Activated naive CD8-positive, alpha-beta T cell (primary cell): ENCODE data around the gene KCNMA1.

Experiments used
- H3K27ac Mint-ChIP-seq: one replicate; pipeline ENCODE4 v1.8.0; 2021; ENCODE audit warnings: mixed read lengths
- H3K27me3 Mint-ChIP-seq: one replicate; pipeline ENCODE4 v1.8.0; 2021; ENCODE audit warnings: mixed read lengths
- H3K36me3 Mint-ChIP-seq: one replicate; pipeline ENCODE4 v1.8.0; 2021; ENCODE audit warnings: mixed read lengths
- H3K4me1 Mint-ChIP-seq: one replicate; pipeline ENCODE4 v1.8.0; 2021; ENCODE audit warnings: low read depth, mixed read lengths
- H3K4me3 Mint-ChIP-seq: one replicate; pipeline ENCODE4 v1.8.0; 2021; ENCODE audit warnings: mild to moderate bottlenecking, mixed read lengths
- H3K9me3 Mint-ChIP-seq: one replicate; pipeline ENCODE4 v1.8.0; 2021; ENCODE audit warnings: low read depth, mixed read lengths

The KCNMA1 gene

DNA sequence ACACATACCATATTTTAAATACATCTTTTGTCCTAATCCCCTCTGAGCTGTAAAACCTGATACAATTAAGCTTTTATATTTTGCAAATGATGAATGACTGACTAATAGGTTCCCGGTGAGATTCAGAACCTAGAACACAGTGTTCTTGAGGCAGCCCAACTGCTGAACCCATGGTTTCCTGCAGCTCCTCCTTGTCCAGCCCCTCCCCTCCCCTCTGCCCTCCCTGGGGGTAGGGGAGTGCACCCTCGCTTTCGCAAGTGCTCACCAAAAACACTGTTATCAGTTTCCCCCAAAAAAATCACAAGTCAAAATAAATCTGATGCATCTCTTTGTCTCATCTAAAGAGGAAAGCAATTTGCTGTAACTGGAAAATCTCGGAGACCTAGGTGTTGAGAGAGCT is 602.8 kb downstream of the KCNMA1 start:
- no peaks in the 10 kb centered on the region for H3K36me3 Mint-ChIP-seq
- H3K27me3 Mint-ChIP-seq, result no peaks in the 10 kb centered on the region
- H3K4me1 Mint-ChIP-seq, result peaks cover 5% of the 10 kb centered on the region
- H3K9me3 Mint-ChIP-seq, result no peaks in the 10 kb centered on the region
- H3K4me3 Mint-ChIP-seq, result no peak overlapping the region
- no peak overlapping the region for H3K27ac Mint-ChIP-seq

GRCh38 chr10:77034240-77034639 is 603.4 kb downstream of the KCNMA1 start:
- Mint-ChIP-seq H3K27me3 (no peaks in the 10 kb centered on the region), H3K4me1 (peaks cover 5% of the 10 kb centered on the region), H3K4me3 (no peak overlapping the region), H3K9me3 (no peaks in the 10 kb centered on the region), H3K27ac (no peak overlapping the region), H3K36me3 (no peaks in the 10 kb centered on the region)

- Mint-ChIP-seq H3K4me3 (no peak overlapping the region), H3K36me3 (no peaks in the 10 kb centered on the region), H3K4me1 (no peaks in the 10 kb centered on the region), H3K27ac (no peak overlapping the region), H3K9me3 (no peaks in the 10 kb centered on the region), H3K27me3 (peaks cover 5% of the 10 kb centered on the region)
Measured at GRCh38 chr10:77032188-77032570, 605.4 kb downstream of the KCNMA1 start.

GRCh38 chr10:77031531-77032187 is 605.9 kb downstream of the KCNMA1 start:
- Mint-ChIP-seq H3K27me3 (peaks cover 5% of the 10 kb centered on the region), H3K36me3 (no peaks in the 10 kb centered on the region), H3K4me3 (no peak overlapping the region), H3K9me3 (no peaks in the 10 kb centered on the region), H3K27ac (no peak overlapping the region), H3K4me1 (no peaks in the 10 kb centered on the region)

- no peak overlapping the region for H3K4me3 Mint-ChIP-seq
- H3K4me1 Mint-ChIP-seq, result no peaks in the 10 kb centered on the region
- peaks cover 5% of the 10 kb centered on the region for H3K27me3 Mint-ChIP-seq
- no peak overlapping the region for H3K27ac Mint-ChIP-seq
- H3K9me3 Mint-ChIP-seq, result no peaks in the 10 kb centered on the region
- no peaks in the 10 kb centered on the region for H3K36me3 Mint-ChIP-seq
Measured at GRCh38 chr10:77030974-77031373, 606.6 kb downstream of the KCNMA1 start.

DNA sequence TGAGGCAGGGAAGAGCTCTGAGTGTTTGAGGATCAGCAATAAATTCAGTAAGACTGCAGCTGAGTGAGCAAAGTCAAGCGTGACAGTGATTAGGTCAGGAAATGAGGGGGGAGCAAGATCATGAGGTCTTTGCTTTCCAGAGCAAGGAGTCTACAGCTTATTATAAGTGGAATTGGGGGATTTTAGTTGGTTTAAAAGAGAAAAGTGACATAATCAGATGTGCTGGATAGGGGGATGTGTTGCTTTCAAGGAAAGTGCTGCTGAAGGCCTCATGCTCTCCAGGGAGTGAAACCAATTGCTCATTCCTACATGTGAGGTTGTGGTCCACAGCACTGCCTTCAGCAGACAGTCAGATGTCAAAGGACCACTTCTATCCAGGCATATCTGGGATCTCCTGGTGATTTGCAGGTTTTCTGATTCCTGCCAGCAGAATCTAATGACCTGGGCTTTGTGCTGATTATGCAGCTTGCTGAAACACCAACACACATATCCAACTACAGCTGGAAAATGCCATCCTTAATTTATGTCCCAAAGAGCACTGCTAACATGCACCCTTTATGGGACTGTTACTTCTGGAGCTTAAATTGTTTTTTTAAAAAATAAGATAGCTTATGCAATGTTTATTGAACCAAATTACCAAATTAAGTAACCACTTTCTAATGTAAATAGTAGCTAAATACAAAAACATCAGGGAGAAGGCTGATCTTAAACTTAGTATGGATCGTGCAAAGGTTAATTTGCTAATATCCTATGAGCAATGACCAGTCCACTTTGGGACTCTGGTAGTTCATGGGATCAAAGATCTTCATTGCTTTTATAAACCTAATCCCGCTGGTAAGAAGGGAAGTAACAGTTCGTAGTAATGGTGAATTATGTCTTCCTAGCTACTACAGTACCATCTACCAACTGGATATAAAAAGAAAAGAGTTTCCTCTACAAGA is 607.6 kb downstream of the KCNMA1 start:
- H3K27me3 Mint-ChIP-seq, result peaks cover 5% of the 10 kb centered on the region
- no peaks in the 10 kb centered on the region for H3K4me1 Mint-ChIP-seq
- no peak overlapping the region for H3K4me3 Mint-ChIP-seq
- H3K9me3 Mint-ChIP-seq, result no peaks in the 10 kb centered on the region
- no peaks in the 10 kb centered on the region for H3K36me3 Mint-ChIP-seq
- no peak overlapping the region for H3K27ac Mint-ChIP-seq

- no peaks in the 10 kb centered on the region for H3K36me3 Mint-ChIP-seq
- no peak overlapping the region for H3K27ac Mint-ChIP-seq
- H3K27me3 Mint-ChIP-seq, result peaks cover 7% of the 10 kb centered on the region
- H3K4me3 Mint-ChIP-seq, result no peak overlapping the region
- H3K9me3 Mint-ChIP-seq, result no peaks in the 10 kb centered on the region
- no peaks in the 10 kb centered on the region for H3K4me1 Mint-ChIP-seq
Measured at GRCh38 chr10:77028042-77028441, 609.6 kb downstream of the KCNMA1 start.

- Mint-ChIP-seq H3K4me3 (no peak overlapping the region), H3K4me1 (no peaks in the 10 kb centered on the region), H3K36me3 (no peaks in the 10 kb centered on the region), H3K27ac (no peak overlapping the region), H3K27me3 (peaks cover 7% of the 10 kb centered on the region), H3K9me3 (no peaks in the 10 kb centered on the region)
Measured at GRCh38 chr10:77027576-77027975, 610.0 kb downstream of the KCNMA1 start.

DNA sequence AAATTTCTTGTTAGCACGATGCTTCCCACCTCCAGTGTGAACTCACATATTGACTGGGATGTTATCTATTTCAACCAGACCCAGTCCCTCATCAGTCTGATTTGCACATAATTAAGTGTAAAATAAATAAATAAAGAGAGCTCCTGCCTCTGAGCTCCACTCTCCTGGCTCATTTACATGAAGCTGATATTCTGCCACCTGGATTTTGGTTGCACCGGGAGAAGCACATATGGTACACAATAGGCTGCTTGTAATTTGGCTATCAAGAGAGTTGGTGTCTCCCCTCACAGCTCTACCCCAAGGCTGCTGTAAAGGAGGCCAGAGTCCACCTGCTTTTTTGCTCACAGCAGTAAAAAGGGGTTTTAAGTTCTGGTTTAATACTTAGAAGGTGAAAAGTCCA is 610.5 kb downstream of the KCNMA1 start:
- H3K27ac Mint-ChIP-seq, result no peak overlapping the region
- no peak overlapping the region for H3K4me3 Mint-ChIP-seq
- H3K27me3 Mint-ChIP-seq, result peaks cover 9% of the 10 kb centered on the region

DNA sequence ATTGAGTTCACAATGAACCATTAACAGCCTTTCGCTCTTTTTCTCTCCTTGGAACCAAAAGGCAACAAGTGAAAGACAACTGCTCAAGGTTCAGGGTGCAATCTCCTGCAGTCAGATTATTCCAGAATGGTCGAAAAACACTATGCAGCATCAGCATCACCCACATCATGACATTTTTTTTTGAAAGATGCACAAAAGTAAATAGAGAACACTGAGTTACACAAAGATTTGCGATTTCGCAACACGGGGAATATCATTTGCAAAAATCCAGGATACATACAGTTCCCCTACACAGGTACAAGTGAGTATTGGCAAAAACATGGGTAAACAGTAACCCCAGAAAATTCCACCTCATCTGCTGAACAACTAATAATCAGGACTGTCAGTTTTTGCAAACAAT is 611.5 kb downstream of the KCNMA1 start:
- Mint-ChIP-seq H3K4me1 (no peaks in the 10 kb centered on the region), H3K36me3 (no peaks in the 10 kb centered on the region), H3K4me3 (no peak overlapping the region), H3K27ac (no peak overlapping the region), H3K9me3 (no peaks in the 10 kb centered on the region), H3K27me3 (peaks cover 9% of the 10 kb centered on the region)

More for the DNA sequence above, 610.5 kb downstream of the KCNMA1 start:
- Mint-ChIP-seq H3K9me3 (no peaks in the 10 kb centered on the region), H3K36me3 (no peaks in the 10 kb centered on the region), H3K4me1 (no peaks in the 10 kb centered on the region)

DNA sequence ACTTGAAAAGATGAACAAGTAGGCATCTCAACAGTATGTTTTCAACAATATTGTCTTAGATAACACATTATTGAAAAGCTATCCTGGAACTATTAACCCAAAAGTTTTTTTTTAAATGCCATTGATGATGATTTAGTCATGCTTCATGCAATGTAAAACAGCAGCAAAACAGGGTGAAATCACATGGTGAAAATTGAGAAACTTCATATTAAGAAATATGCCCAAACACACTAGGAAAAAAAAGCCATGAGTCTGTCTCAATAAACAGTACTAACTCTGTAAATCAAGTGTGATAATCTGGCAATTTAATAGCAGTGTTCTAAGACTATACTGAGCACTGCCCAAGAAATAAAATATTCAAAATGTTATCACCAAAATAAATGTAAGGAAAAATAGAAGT is 613.1 kb downstream of the KCNMA1 start:
- Mint-ChIP-seq H3K36me3 (no peaks in the 10 kb centered on the region), H3K9me3 (no peaks in the 10 kb centered on the region), H3K4me3 (no peak overlapping the region), H3K4me1 (no peaks in the 10 kb centered on the region), H3K27me3 (peaks cover 9% of the 10 kb centered on the region), H3K27ac (no peak overlapping the region)

DNA sequence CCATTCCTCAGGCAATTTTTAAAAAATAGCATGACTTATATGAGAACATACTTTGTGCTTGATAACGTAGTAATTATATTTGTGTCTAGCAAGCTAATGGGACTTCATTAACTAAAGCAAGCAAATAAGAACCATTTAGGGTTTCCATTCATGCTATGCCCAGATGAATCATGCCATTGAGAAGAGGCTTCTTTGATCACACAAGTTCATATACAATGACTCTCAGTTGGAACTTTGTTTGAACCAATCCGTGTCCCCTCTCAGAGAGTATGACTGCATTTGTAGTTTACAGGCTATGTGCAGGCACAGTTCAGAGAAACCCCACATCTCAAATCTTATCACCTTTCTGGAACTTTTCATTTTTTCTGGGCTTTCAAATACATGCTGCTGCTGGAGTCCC is 614.2 kb downstream of the KCNMA1 start:
- Mint-ChIP-seq H3K4me1 (no peaks in the 10 kb centered on the region), H3K9me3 (no peaks in the 10 kb centered on the region), H3K27me3 (peaks cover 6% of the 10 kb centered on the region), H3K36me3 (no peaks in the 10 kb centered on the region), H3K27ac (no peak overlapping the region), H3K4me3 (no peak overlapping the region)

- Mint-ChIP-seq H3K36me3 (no peaks in the 10 kb centered on the region), H3K9me3 (no peaks in the 10 kb centered on the region), H3K27me3 (peaks cover 4% of the 10 kb centered on the region), H3K27ac (no peak overlapping the region), H3K4me1 (no peaks in the 10 kb centered on the region), H3K4me3 (no peak overlapping the region)
Measured at GRCh38 chr10:77022671-77023070, 614.9 kb downstream of the KCNMA1 start.

- H3K4me3 Mint-ChIP-seq, result no peak overlapping the region
- H3K9me3 Mint-ChIP-seq, result no peaks in the 10 kb centered on the region
- peaks cover 4% of the 10 kb centered on the region for H3K27me3 Mint-ChIP-seq
- H3K27ac Mint-ChIP-seq, result no peak overlapping the region
- H3K36me3 Mint-ChIP-seq, result no peaks in the 10 kb centered on the region
- H3K4me1 Mint-ChIP-seq, result no peaks in the 10 kb centered on the region
Measured at GRCh38 chr10:77021966-77022490, 615.6 kb downstream of the KCNMA1 start.

DNA sequence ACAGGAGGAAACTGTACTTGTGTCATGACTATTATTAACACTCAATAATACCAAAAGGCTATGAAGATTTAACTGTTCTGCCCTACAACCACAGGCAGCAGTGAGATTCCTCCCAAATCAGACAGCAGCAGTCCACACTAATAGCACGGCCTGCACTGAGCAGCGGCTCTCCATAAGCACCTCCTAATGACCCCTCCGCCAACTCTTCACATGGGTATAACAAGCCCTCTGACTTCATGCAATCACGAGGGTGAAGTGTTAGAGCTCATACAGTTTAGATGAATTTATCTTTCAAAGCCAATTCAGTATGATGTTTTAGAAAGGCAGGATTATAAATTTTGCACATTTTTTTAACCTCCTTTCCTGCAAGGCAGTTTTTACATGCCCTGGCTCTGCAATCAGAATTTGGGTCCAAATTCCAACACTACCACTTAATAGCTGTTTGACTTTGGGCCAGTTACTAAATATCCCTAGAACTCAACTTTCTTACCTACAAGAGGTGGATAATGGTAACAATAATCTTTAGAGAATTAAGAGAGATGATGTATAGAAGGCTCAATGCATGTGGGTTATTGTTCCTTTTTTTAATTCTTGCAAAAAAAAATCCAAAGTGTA is 617.1 kb downstream of the KCNMA1 start:
- H3K4me3 Mint-ChIP-seq, result no peak overlapping the region
- H3K36me3 Mint-ChIP-seq, result no peaks in the 10 kb centered on the region
- no peaks in the 10 kb centered on the region for H3K4me1 Mint-ChIP-seq
- no peak overlapping the region for H3K27ac Mint-ChIP-seq
- H3K27me3 Mint-ChIP-seq, result peaks cover 4% of the 10 kb centered on the region
- H3K9me3 Mint-ChIP-seq, result no peaks in the 10 kb centered on the region
